Thymus (tissue), 11 donors: Measurements from ENCODE around the gene SBDS. TPM values are rescaled to one million over a fixed set of nuclear protein-coding genes. Genes with fewer than 3 reads are reported as not detected.
A peak's percentile ranks its signal among the peaks of the same experiment; 100 is the strongest.
"Not testable (repeated sequence)": the region's sequence is repeated elsewhere in the genome, so short reads cannot be mapped to it uniquely, and the experiment has no call there.

Experiments
- DNase-seq, 9 donors: peaks; one replicate each; pipeline ENCODE4 v3.0.0-alpha.2; 2013; ENCODE audit warnings: low spot score in 9 of 9, low read depth in 6 of 9, missing footprints in 1 of 9
- H3K27ac ChIP-seq, 2 donors: one replicate each; pipeline ENCODE4 v1.5.1; 2013; ENCODE audit warnings: control low read depth in 1 of 2, low read depth in 1 of 2, low read length in 1 of 2, mild to moderate bottlenecking in 1 of 2, moderate library complexity in 1 of 2
- H3K27me3 ChIP-seq, 2 donors: one replicate each; pipeline ENCODE4 v1.5.1; 2013; ENCODE audit warnings: low read length in 1 of 2; ENCODE audit not compliant: control insufficient read depth in 2 of 2, insufficient read depth in 1 of 2
- H3K36me3 ChIP-seq, 2 donors: one replicate each; pipeline ENCODE4 v1.5.1; 2013; ENCODE audit warnings: low read length in 1 of 2, mild to moderate bottlenecking in 1 of 2, moderate library complexity in 1 of 2; ENCODE audit not compliant: control insufficient read depth in 2 of 2, insufficient read depth in 2 of 2
- H3K4me1 ChIP-seq, 2 donors: one replicate each; pipeline ENCODE4 v1.5.1; 2013; ENCODE audit warnings: low read length in 2 of 2; ENCODE audit not compliant: control insufficient read depth in 2 of 2, insufficient read depth in 2 of 2
- H3K4me3 ChIP-seq, 2 donors: one replicate each; pipeline ENCODE4 v1.5.1; 2013; ENCODE audit warnings: low read length in 2 of 2, control low read depth in 1 of 2, mild to moderate bottlenecking in 1 of 2
- H3K9me3 ChIP-seq, 2 donors: one replicate each; pipeline ENCODE4 v1.5.1; 2013; ENCODE audit warnings: low read length in 1 of 2, mild to moderate bottlenecking in 1 of 2; ENCODE audit not compliant: control insufficient read depth in 2 of 2, insufficient read depth in 1 of 2
- WGBS: extraction: QIAGEN DNeasy Blood & Tissue Kit; methylation state at CpG from one replicate; pipeline ENCODE4 v1.1.7; 2013; 5-methylcytosine and 5-hydroxymethylcytosine counted together
- polyA plus RNA-seq: library from polyadenylated mRNA; stranded (reverse); fragments of 200-250 nt; gene quantifications from one replicate; pipeline ENCODE4 v1.2.3, GENCODE V29; 2013
- total RNA-seq: library from RNA; stranded (reverse); fragments of 120-200 nt; gene quantifications from one replicate; pipeline ENCODE4 v1.2.4, GENCODE V29; 2013
- donor health status: healthy.

SBDS gene
- total and polyA plus RNA-seq, 2 donors, result 45.3 to 121 TPM

DNA sequence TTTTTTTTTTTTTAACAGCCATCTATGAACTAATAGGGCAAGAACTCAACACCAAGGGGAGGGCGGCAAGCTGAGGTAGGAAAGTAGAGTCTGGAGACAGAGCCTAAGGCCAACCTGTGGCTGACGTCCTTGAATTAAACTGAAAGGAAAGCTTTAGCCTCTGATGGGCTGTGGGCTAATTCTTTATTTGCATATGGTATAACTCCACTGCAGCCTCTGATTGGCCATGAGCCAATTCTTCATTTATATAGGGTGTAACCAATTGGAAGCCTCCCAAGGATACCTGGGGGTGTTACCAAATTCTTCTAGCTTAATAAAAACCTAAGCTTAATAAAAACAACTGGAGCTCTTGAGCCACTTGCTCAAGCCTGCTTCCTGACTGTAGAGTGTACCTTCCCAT is 11.6 kb upstream of the SBDS start:
- peaks cover 24 to 31% of the 10 kb centered on the region in 2 donors for H3K36me3 ChIP-seq
- no peaks in the 10 kb centered on the region for H3K4me1 ChIP-seq
- no peaks in the 10 kb centered on the region for H3K9me3 ChIP-seq
- no peak overlapping the region for H3K27ac ChIP-seq
- DNase-seq, result no peak
- H3K4me3 ChIP-seq, result no peak overlapping the region
- WGBS, result 99% methylated on average over 2 of the region's 2 CpGs
- H3K27me3 ChIP-seq, result no peaks in the 10 kb centered on the region

DNA sequence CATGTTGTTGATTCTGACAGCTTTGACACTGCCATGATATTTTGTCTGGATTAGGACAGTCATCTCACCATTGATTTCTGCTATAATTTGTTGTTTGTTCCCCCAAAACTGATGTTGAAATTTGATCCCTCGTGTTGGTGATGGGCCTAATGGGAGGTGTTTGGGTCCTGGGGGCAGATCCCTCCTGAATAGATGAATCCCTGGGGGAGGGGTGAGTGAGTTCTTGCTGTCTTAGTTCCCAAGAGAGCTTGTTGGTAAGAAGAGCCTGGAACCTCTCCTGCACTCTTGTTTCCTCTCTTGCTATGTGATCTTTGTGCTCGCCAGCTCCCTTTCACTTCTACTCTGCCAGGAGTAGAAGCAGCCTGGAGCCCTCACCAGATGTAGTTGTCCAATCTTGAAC is 8.8 kb upstream of the SBDS start:
- peaks cover 12 to 17% of the 10 kb centered on the region in 2 donors for H3K36me3 ChIP-seq
- H3K27ac ChIP-seq, H3K27me3 ChIP-seq, H3K4me1 ChIP-seq, H3K9me3 ChIP-seq, H3K4me3 ChIP-seq, DNase-seq: not testable (repeated sequence)
- WGBS, result 98% methylated on average over 2 of the region's 2 CpGs

DNA sequence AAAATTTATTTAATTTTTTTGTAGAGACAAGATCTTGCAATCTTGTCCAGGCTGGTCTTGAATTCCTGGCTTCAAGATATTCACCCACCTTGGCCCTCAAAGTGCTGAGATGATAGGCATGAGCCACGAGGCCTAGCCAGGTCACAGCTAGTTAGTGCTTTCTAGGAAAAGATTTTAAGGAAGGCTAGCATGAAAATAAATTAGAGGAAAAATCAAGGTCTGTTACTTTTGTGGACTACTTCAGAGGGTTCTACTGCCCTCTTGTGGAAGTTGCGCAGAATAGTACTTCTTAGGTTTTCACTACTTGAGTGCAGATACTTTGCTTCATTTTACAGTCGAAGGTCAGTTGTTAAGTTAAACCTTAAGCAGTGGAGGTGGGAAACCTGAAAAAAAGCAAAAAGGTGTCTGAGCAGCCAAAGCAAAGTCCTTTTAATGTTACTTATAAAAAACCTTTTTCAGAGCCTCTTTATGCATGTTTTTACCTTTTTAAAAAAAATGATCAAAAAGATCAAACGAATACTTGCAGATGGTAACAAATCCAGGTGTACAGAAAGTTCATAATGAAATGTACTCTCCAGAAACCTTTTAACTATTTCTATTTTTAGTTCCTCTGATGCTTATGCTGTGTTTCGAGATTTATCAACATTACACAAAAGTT is 5.3 kb upstream of the SBDS start:
- H3K4me1 ChIP-seq, H3K36me3 ChIP-seq, H3K27ac ChIP-seq, H3K27me3 ChIP-seq, H3K4me3 ChIP-seq, H3K9me3 ChIP-seq: not testable (repeated sequence)
- 53% methylated on average over 4 of the region's 5 CpGs for WGBS
- peak in 4 of 9 donors; percentile 4 to 28 (median 10) for DNase-seq

DNA sequence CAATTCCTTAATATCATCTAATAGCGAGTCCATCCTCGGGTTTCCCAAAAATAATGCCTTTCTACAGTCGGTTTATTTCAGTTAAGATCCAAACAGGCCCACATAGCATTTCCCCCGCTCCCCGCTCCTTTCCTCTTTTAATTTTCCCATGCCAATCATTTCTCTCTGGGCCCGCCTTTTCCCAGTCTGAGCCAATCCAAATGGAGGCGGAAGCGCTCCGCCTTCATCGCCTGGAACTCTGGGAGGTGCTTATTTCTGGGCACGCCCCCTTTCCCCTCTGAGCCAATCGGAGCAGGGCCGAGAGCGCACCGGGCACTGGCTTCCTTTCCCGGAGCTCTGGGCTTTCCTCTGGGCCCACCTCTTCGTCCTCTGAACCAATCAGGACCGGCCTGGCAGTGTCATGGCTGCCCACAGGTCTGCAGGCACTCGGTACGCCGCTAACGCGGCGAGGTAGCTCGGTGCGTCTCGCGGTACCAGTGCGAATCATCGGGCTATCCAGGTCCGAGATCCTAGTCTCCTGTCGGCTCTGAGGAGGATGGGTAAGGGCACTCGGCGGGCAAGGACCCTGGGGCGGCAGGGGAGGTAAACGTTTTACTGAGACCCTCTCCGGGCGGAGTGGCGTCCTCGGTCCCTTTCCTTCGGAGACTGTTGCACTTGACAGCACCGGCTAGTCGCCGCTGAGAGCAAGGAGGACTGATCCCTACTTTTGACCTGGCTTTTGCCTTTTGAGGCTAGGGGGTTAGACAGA is 1.2 kb upstream of the SBDS start, which contains the start of gene TYW1:
TYW1 (plus strand) TSS at position 390 of the 748 bp plus-strand sequence; CDS start at position 536, 146 bp downstream.
- not testable (repeated sequence) for H3K9me3 ChIP-seq, H3K27me3 ChIP-seq, H3K4me1 ChIP-seq
- DNase-seq, result peak; percentile 94 to 99 (median 97)
- Histone ChIP-seq H3K36me3 (peaks cover 4 to 15% of the 10 kb centered on the region in 2 donors), H3K4me3 (peak within 1 kb of the TSS; percentile 58 to 68), H3K27ac (peak within 1 kb of the TSS; percentile 77 to 94)
- WGBS, result under 1% methylated on average over 44 of the region's 44 CpGs

DNA sequence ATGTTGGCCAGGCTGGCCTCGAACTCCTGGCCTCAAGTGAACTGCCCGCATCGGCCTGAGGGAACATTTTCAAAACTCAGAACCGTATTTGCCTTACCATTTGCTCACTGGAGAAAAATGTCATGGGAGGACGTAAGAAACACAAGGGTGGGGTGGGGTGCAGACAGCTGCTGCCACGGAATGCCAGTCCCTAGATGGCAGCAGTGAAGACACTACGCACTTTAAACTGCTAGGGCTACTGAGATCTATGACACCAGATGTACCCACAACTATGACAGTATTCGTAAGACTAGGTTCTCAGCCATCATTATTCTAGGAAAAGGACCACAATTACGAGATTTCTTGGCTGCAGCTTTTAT is 716 bp downstream of the SBDS start:
- 4% methylated on average over 9 of the region's 9 CpGs for WGBS
- DNase-seq, result peak in 8 of 9 donors; percentile 25 to 74 (median 40)
- Histone ChIP-seq H3K27ac (peak overlapping the region; percentile 98), H3K4me3 (peak overlapping the region; percentile 68 to 74), H3K36me3 (peaks cover 4 to 18% of the 10 kb centered on the region in 2 donors)
- not testable (repeated sequence) for H3K9me3 ChIP-seq, H3K4me1 ChIP-seq, H3K27me3 ChIP-seq

DNA sequence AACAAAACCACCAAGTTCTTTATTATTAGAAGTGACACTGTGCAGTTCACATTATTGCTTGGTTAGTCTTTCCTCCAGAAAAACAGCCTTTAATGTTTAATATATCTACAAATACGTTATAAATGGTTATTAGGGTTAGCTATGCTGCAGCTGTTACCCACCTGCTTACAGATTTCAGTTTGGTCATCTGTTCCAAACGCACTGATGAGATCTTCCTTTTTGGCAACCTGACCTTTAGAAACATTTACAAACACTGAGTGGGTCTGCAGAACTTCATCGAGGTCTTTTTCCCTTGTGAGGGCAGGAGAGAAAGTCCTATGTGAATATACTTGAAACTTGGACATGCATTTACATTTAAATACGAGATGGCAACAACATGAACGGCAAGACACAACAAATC is 1.3 kb downstream of the SBDS start:
- not testable (repeated sequence) for H3K4me3 ChIP-seq, DNase-seq
- H3K36me3 ChIP-seq, result peaks cover 4 to 18% of the 10 kb centered on the region in 2 donors

DNA sequence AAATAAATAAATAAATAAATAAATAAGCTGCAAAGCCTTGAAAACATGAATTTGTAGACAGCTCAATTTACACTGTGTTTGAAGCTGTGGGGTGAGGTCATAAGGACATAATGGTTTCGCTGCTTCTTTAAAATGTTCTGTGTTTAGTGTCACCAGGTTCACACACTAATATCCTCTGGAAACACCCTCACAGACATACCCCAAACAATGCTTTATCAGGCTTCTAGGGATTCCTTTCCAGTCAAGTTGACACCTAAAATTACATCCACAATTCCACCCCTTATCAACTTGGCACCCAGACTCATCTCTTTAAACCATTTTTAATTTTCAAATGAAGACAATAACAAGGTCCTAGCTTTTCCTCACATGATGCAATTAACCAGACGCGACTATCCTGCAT is 5.8 kb downstream of the SBDS start:
- H3K27me3 ChIP-seq, DNase-seq, H3K4me1 ChIP-seq, H3K27ac ChIP-seq, H3K4me3 ChIP-seq, H3K9me3 ChIP-seq: not testable (repeated sequence)
- peaks cover 4 to 25% of the 10 kb centered on the region in 2 donors for H3K36me3 ChIP-seq
- WGBS, result 97% methylated on average over 1 of the region's 3 CpGs

More for the DNA sequence above, 1.3 kb downstream of the SBDS start:
- not testable (repeated sequence) for H3K4me1 ChIP-seq, H3K9me3 ChIP-seq, H3K27me3 ChIP-seq, H3K27ac ChIP-seq
- 87% methylated on average over 5 of the region's 5 CpGs for WGBS

DNA sequence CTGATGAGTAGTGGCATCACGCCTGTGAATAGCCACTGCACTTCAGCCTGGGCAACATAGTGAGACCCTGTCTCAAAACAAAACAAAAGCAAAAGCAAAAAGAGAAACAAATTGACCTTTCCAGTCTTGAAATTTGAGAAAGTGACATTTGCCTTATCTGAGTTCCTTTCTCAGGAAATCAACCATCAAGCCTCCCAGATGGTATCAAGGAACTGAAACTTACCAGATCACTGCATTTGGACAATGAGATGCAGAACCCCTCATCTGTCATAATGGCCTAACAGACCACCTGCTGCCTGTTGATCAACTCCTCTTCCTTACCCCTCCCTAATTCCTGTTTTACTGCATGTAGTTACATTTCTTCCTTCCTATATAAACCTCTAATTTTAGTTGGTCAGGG is 15.1 kb downstream of the SBDS start:
- WGBS, result 98% methylated on average over 1 of the region's 1 CpG
- DNase-seq, H3K9me3 ChIP-seq, H3K36me3 ChIP-seq, H3K4me1 ChIP-seq, H3K27ac ChIP-seq, H3K27me3 ChIP-seq, H3K4me3 ChIP-seq: not testable (repeated sequence)

DNA sequence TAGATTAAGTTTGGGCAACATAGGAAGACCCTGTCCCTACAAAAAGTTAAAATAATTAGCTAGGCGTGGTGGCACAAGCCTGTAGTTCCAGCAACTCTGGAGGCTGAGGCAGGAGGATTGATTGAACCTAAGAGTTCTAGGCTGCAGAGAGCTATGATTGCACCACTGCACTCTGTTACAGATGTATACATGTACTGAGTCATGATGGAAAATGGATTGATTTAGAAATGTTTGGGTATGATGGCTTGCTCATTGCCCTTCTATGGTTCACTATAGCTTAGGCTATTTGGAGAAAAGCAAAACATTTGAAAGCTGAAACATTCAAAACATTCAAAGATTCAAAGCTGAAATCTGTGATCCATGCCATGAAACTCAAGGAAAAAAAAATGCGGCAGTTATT is 16.4 kb downstream of the SBDS start:
- H3K4me3 ChIP-seq, H3K36me3 ChIP-seq, H3K9me3 ChIP-seq, DNase-seq, H3K27ac ChIP-seq, H3K4me1 ChIP-seq, H3K27me3 ChIP-seq: not testable (repeated sequence)
- 97% methylated on average over 2 of the region's 2 CpGs for WGBS
